Endodermal cell (in vitro differentiated cells): ENCODE measurements around the gene GALNT17. TPM values are rescaled to one million over a fixed set of nuclear protein-coding genes. Genes with fewer than 3 reads are reported as not detected.

Experiments used
- DNase-seq: peaks from one replicate; pipeline ENCODE4 v3.0.0-alpha.2; 2017
- H3K27ac ChIP-seq: 2 replicates; pipeline ENCODE4 v1.5.1; 2013; ENCODE audit warnings: mild to moderate bottlenecking, low read depth, low read length, moderate library complexity
- H3K27me3 ChIP-seq: 2 replicates; pipeline ENCODE4 v1.6.1; 2013; ENCODE audit warnings: mild to moderate bottlenecking, low read length, moderate library complexity; ENCODE audit not compliant: insufficient read depth, control insufficient read depth, poor library complexity, severe bottlenecking
- H3K36me3 ChIP-seq: 2 replicates; pipeline ENCODE4 v1.7.0; 2013; ENCODE audit warnings: mild to moderate bottlenecking, low read length, moderate library complexity; ENCODE audit not compliant: control insufficient read depth, insufficient read depth
- H3K4me1 ChIP-seq: one replicate; pipeline ENCODE4 v1.7.0; 2013; ENCODE audit warnings: low read length; ENCODE audit not compliant: control insufficient read depth, insufficient read depth
- H3K4me3 ChIP-seq: 2 replicates; pipeline ENCODE4 v1.5.1; 2013; ENCODE audit warnings: mild to moderate bottlenecking, low read length, moderate library complexity
- H3K9ac ChIP-seq: 2 replicates; pipeline ENCODE4 v1.6.1; 2013; ENCODE audit warnings: mild to moderate bottlenecking, low read length, moderate library complexity; ENCODE audit not compliant: poor library complexity, severe bottlenecking; ENCODE audit errors: extremely low read depth
- H3K9me3 ChIP-seq: 2 replicates; pipeline ENCODE4 v1.6.1; 2013; ENCODE audit warnings: mild to moderate bottlenecking, low read length, moderate library complexity; ENCODE audit not compliant: control insufficient read depth
- H3K27ac Mint-ChIP-seq: 2 replicates; pipeline ENCODE4 v1.8.0; 2020; ENCODE audit warnings: mixed read lengths
- H3K27me3 Mint-ChIP-seq: 2 replicates; pipeline ENCODE4 v1.8.0; 2021; ENCODE audit warnings: mild to moderate bottlenecking, mixed read lengths; ENCODE audit not compliant: insufficient read depth
- H3K36me3 Mint-ChIP-seq: 2 replicates; pipeline ENCODE4 v1.8.0; 2020; ENCODE audit warnings: low read depth, mixed read lengths
- H3K4me1 Mint-ChIP-seq: 2 replicates; pipeline ENCODE4 v1.8.0; 2020; ENCODE audit warnings: mixed read lengths
- H3K4me3 Mint-ChIP-seq: 2 replicates; pipeline ENCODE4 v1.8.0; 2020; ENCODE audit warnings: mild to moderate bottlenecking, moderate library complexity, mixed read lengths
- H3K9me3 Mint-ChIP-seq: 2 replicates; pipeline ENCODE4 v1.8.0; 2020; ENCODE audit warnings: mild to moderate bottlenecking, mixed read lengths
- WGBS, 2 experiments: methylation state at CpG; one replicate each; pipeline versions ENCODE4 v1.1.5 to v1.1.7; 2013; ENCODE audit warnings: missing lambda C conversion rate in 2 of 2, mixed read lengths in 1 of 2; ENCODE audit not compliant: insufficient coverage in 1 of 2, insufficient read length in 1 of 2; 5-methylcytosine and 5-hydroxymethylcytosine counted together
- total RNA-seq, 2 donors: library from RNA; stranded (reverse); fragmentation: NEBNext Ultra II Directional in 1 of 2; extraction: Animal tissue kit (Norgen Biotek cat#: 25700) in 1 of 2; gene quantifications; 2 replicates in 1 of 2; 3 replicates in 1 of 2; pipeline ENCODE4 v1.2.1, GENCODE V29; 2021
- TF ChIP-seq, protein P1 (sequence below): fragments of 200-600 bp; sonication (generic); conservative IDR thresholded peaks from 2 replicates; pipeline ENCODE4 v1.5.0; 2021; ENCODE audit warnings: antibody characterized with exemption, mild to moderate bottlenecking

Gene GALNT17
- total RNA-seq, 2 donors from 2014 or later, result 60.4 to 61.3 TPM

DNA sequence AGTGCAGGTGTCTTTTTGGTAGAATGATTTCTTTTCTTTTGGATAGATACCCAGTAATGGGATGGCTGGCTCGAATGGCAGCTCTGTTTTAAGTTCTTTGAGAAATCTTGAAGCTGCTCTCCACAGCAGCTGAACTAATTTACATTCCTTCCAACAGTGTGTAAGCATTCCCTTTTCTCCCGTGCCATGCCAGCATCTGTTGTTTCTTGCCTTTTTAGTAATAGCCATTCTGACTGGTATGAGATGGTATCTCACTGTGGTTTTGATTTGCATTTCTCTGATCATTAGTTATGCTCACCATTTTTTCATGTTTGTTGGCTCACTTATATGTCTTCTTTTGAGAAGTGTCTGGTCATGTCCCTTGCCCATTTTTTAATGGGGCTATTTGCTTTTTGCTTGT, 486.3 kb downstream of the GALNT17 start:
- Histone ChIP-seq H3K27ac (no peak overlapping the region), H3K27me3 (no peaks in the 10 kb centered on the region), H3K36me3 (peaks cover 16% of the 10 kb centered on the region), H3K4me3 (no peak overlapping the region), H3K9ac (no peak overlapping the region), H3K9me3 (peaks cover 8% of the 10 kb centered on the region), H3K4me1 (no peaks in the 10 kb centered on the region)
- no peak for DNase-seq
- Mint-ChIP-seq H3K9me3 (no peaks in the 10 kb centered on the region), H3K4me3 (no peak overlapping the region), H3K4me1 (peaks cover 23% of the 10 kb centered on the region), H3K27ac (no peak overlapping the region), H3K36me3 (peaks cover 26% of the 10 kb centered on the region), H3K27me3 (no peaks in the 10 kb centered on the region)
- 89 to 100% methylated on average over 1 to 2 of the region's 2 CpGs for whole genome bisulfite sequencing, 2 experiments
- TF ChIP-seq, protein P1, sequence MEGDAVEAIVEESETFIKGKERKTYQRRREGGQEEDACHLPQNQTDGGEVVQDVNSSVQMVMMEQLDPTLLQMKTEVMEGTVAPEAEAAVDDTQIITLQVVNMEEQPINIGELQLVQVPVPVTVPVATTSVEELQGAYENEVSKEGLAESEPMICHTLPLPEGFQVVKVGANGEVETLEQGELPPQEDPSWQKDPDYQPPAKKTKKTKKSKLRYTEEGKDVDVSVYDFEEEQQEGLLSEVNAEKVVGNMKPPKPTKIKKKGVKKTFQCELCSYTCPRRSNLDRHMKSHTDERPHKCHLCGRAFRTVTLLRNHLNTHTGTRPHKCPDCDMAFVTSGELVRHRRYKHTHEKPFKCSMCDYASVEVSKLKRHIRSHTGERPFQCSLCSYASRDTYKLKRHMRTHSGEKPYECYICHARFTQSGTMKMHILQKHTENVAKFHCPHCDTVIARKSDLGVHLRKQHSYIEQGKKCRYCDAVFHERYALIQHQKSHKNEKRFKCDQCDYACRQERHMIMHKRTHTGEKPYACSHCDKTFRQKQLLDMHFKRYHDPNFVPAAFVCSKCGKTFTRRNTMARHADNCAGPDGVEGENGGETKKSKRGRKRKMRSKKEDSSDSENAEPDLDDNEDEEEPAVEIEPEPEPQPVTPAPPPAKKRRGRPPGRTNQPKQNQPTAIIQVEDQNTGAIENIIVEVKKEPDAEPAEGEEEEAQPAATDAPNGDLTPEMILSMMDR, result no peak

DNA sequence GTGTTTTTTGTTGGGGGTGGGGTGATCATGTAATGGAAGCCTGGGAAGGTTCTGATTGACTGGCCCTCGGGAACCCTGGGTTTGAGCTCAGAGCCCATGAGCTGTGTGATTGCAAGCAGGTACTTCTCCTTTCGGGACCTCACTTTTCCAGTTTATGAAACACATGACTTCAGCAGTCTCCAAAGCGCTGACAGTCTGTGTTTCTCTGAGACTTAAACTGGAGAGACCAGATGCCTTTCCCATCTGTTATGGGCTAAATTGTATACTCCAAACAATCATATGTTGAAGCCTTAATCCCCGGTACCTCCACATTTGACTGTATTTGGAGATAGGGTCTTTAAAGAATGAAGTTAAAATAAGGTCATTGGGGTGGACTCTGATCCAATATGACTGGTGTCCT, 493.6 kb downstream of the GALNT17 start:
- Mint-ChIP-seq H3K4me1 (peaks cover 5% of the 10 kb centered on the region), H3K27ac (no peak overlapping the region), H3K36me3 (peaks cover 17% of the 10 kb centered on the region), H3K27me3 (no peaks in the 10 kb centered on the region), H3K9me3 (no peaks in the 10 kb centered on the region), H3K4me3 (no peak overlapping the region)
- no peak overlapping the region for H3K27ac ChIP-seq
- H3K4me3 ChIP-seq, result no peak overlapping the region
- no peak overlapping the region for H3K9ac ChIP-seq
- no peaks in the 10 kb centered on the region for H3K9me3 ChIP-seq
- H3K27me3 ChIP-seq, result no peaks in the 10 kb centered on the region
- TF ChIP-seq, protein P1, result no peak
- no peak for DNase-seq
- 95 to 100% methylated on average over 3 to 4 of the region's 4 CpGs for WGBS, 2 experiments
- peaks cover 14% of the 10 kb centered on the region for H3K36me3 ChIP-seq
- no peaks in the 10 kb centered on the region for H3K4me1 ChIP-seq

DNA sequence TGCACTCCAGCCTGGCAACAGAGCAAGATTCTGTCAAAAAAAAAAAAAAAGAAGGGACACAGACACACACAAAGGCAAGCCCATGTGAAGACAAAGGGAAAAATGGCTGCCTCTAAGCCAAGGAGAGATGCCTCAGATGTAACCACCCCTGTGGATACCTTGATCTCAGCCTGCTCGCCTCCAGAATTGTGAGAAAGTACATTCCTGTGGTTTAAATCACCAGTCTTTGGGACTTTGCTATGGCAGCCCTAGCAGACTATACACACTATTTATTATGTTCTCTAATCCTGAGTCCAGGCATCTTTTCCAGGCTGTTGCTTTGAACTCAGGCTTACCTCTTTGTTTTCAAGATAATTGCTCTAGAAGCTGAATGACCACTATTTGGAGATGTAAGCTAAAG, 494.3 kb downstream of the GALNT17 start:
- Mint-ChIP-seq H3K4me3 (no peak overlapping the region), H3K27ac (no peak overlapping the region), H3K4me1 (peaks cover 2% of the 10 kb centered on the region), H3K9me3 (no peaks in the 10 kb centered on the region), H3K36me3 (peaks cover 17% of the 10 kb centered on the region), H3K27me3 (no peaks in the 10 kb centered on the region)
- Histone ChIP-seq H3K9ac (no peak overlapping the region), H3K27ac (no peak overlapping the region), H3K4me1 (no peaks in the 10 kb centered on the region), H3K4me3 (no peak overlapping the region), H3K9me3 (no peaks in the 10 kb centered on the region), H3K36me3 (peaks cover 14% of the 10 kb centered on the region), H3K27me3 (no peaks in the 10 kb centered on the region)
- WGBS, 2 experiments, result 77% methylated on average over 1 of the region's 1 CpG; no CpG with 5 or more reads in 1 of the 2 experiments
- DNase-seq, result no peak
- TF ChIP-seq, protein P1, result no peak
